Hepatic stellate cell (primary cell): ENCODE data around the gene CDH2.

Experiments
- DNase-seq: peaks from one replicate; pipeline ENCODE4 v3.0.0; 2011; ENCODE audit warnings: low spot score

Gene CDH2

DNA sequence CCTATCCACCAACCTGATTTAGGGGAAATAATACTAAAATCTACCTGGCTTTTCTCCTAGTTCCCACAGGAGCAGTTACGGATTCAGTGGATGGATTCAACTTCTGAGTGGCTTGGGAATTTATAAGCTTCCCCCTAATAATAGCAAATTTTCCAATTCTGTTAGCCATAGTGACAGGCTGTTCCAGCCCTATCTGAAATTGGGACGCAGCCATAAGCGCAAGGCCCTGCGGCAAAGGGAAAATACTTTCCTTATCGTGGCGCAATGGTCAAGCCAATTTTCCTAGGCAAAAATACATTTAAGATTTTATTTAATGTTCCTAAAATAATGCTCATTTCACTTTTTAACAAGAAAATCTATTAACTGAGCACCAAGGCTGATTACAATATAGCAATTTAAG lies 49.7 kb downstream of the CDH2 start:
- DNase-seq, result no peak

- DNase-seq, result no peak
Measured at GRCh38 chr18:28126768-28127167, 50.2 kb downstream of the CDH2 start.

- no peak for DNase-seq
Measured at GRCh38 chr18:28125051-28125450, 51.9 kb downstream of the CDH2 start.

DNA sequence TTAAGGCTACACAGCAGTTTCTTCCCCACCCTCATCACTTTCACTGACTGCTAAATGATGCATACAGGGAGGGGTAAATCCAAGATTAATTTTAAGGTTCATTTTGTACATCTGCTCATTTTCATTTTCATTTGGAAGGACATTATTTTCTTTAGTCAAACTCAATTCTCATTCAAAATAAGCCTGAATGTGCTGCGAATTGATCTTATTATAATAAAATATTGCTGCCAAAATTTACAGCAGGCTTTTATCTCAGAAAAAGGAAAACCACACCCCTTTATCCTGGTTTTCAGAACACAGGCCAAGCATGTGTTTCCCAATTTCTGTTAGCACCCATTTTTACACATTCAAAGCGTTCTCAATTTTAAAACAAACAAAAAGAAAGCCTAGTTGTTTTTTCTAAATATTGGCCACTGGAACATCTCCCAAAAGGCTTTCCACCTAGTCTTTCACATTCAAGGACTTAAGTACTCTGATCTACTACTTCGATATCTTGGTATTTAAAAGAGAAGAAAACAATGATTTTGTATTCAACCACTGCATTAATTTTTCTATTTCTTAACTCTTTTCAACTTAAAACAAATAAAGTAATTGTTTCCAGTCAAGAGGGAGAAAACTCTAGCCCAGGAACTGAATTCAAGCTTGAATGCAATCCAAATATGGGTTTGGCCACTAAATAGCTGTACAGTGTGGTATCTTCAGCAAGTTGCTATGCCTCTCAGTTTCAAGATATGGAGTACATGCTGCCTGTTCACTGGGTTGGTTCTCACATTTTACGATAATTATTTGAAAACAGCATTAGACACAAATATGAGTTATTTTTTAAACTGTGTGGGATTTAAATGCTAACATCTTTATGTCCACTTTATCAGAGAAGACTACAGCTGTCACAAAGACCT lies 52.5 kb downstream of the CDH2 start:
- no peak for DNase-seq

- DNase-seq, result no peak
Measured at GRCh38 chr18:28123401-28124030, 53.4 kb downstream of the CDH2 start.

- DNase-seq, result no peak
Measured at GRCh38 chr18:28120828-28121515, 56.0 kb downstream of the CDH2 start.

DNA sequence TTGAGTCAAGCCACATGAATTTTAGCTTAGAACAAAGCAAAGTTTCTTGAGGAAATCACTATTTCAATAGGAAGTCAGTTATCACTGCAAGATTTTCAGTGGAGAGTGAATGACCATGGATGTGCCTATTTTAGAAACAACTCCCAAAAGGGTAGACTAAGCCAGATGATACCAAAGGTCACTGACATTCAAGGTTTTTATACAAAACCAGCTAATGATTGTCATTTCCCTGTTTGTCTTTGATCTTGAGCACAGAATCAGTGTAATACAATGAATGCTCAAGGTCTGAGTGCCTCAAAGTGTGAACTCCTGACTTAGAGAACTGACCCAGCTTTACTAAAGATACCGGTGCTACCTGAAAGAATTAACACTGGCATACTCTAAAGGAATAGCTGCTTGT lies 60.5 kb downstream of the CDH2 start:
- no peak for DNase-seq

GRCh38 chr18:28115149-28115550 lies 61.8 kb downstream of the CDH2 start:
- DNase-seq, result peak; percentile 24

DNA sequence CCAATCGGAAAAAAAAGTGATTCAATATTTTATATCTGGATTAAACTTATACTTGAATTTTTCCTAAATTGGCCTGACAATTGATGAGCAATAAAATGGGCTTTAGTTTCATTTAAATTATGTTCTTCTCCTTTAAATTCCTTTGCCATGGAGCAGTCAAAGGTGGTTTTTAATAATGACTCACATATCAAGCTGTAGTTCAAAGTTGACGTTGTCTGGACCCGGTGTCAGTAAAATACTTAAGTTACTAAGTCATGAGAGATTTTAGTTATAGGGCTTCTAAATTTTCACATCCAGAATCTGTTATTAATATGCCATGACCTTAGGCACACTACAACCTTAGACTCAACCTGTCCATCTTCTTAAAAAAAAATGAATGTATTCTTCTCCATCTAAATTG lies 62.5 kb downstream of the CDH2 start:
- no peak for DNase-seq

- no peak for DNase-seq
Measured at GRCh38 chr18:28113271-28114029, 63.5 kb downstream of the CDH2 start.

- peak; percentile 23 for DNase-seq
Measured at GRCh38 chr18:28112056-28112470, 64.9 kb downstream of the CDH2 start.

DNA sequence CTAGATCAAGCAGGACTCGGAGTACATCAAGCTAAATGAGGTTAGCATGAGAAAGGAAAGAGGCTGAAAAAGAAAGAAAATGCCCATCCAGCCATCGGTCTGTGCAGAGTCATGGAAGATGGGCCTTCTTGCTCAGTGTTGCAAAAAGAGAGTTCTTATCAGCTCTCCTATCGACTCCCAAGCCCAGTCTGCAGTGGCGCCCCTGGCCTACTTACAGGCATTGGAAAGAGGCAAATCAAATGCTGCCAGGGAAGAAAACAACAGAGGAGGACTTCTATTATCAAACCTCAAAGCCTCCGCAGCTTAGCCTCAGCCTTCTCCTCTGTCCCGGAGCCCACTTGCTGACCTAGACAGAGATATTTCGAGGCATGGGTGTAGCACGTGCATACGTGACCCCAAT lies 66.0 kb downstream of the CDH2 start:
- no peak for DNase-seq

GRCh38 chr18:28109781-28110560 lies 67.0 kb downstream of the CDH2 start:
- no peak for DNase-seq

GRCh38 chr18:28108814-28109213 lies 68.1 kb downstream of the CDH2 start:
- DNase-seq, result no peak

DNA sequence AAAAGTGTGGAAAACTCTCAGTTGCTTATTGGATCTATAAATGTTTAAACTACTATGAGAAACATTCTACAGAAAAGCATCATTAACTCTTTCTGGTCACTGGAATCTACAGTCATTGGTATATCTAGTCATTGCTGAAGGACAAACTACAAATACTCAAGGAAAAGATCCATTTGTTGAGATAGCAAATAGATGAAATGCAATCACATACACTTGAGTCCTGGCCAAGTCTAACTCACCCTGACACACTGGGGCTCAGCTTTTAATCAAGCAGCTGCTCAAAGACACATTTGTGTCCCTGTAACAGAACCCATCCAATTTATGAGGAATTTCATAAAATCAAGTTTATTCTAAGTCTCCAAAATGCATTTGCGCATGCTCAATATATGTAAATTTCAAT lies 68.7 kb downstream of the CDH2 start:
- no peak for DNase-seq

DNA sequence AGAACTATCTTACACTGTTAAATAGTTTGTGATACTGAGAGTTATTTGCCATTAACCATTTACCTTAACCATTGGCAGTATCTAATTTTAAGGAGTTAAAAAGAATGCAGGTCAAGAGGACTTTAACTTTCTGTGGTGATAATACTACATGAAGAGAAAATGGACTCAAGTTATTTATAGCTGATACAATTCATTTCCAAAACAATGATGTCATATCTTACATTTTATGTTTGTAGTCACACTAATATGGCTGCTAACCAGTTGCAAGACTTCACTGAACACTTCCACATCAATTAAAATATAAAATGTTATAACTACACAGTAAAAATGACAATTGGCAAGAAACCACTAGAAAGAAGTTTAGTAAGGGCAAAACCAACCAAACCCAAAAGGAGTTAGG lies 77.7 kb downstream of the CDH2 start:
- DNase-seq, result no peak

- no peak for DNase-seq
Measured at GRCh38 chr18:28095631-28096030, 81.3 kb downstream of the CDH2 start.

DNA sequence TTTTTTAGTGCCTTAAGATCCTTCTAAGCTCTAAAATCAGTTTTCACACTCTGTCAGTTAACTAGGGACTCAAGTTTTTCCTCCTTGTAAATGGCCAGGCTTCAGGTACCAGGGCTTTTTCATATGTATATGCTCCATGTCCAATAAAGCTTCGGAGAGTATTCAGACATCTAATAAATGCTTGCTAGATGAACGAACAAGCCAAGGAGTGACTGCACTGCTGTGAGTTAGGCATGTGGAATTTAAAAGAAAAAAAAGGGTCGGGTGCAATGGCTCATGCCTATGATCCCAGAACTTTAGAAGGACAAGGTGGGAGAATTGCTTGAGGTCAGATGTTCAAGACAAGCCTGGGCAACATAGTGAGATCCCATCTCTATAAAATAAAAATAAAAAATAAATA lies 81.9 kb downstream of the CDH2 start:
- peak; percentile 17 for DNase-seq

DNA sequence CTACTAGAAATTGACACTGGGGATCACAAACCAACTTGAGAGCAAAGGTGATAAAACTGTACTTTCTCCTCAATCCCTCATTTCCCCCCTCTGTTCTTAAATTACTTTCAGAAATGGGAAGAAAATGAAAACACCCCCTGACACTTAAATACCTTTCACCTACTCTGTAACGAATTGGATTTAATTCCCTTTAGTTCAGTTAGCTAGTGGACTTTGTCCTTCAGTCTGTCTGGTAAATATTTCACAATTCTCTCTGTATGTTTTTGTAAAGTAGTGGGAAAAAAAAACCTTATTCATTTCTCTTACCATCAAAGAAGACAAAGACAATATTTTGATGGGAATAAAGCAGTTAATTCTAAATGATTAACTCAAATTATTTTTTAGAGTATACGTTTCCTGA lies 85.7 kb downstream of the CDH2 start:
- no peak for DNase-seq

- DNase-seq, result no peak
Measured at GRCh38 chr18:28088477-28088876, 88.5 kb downstream of the CDH2 start.
